MG63 (cell line): ENCODE data around the gene METTL23. TPM values are rescaled to one million over a fixed set of nuclear protein-coding genes. Genes with fewer than 3 reads are reported as not detected.
A peak's percentile ranks its signal among the peaks of the same experiment; 100 is the strongest.

ENCODE experiments used
- DNase-seq: peaks from one replicate; pipeline ENCODE4 v3.0.0-alpha.2; 2020
- H3K27me3 ChIP-seq: fragments of 250-450 bp; sonication (Bioruptor Pico); 2 replicates; pipeline ENCODE4 v1.5.1; 2020; ENCODE audit warnings: mild to moderate bottlenecking, moderate library complexity
- H3K36me3 ChIP-seq: fragments of 250-450 bp; sonication (Bioruptor Pico); 2 replicates; pipeline ENCODE4 v1.5.1; 2020; ENCODE audit warnings: mild to moderate bottlenecking, moderate library complexity
- H3K4me3 ChIP-seq: fragments of 250-450 bp; sonication (Bioruptor Pico); 2 replicates; pipeline ENCODE4 v1.5.1; 2020; ENCODE audit warnings: mild to moderate bottlenecking, moderate library complexity
- H3K9me3 ChIP-seq: fragments of 250-450 bp; sonication (Bioruptor Pico); 2 replicates; pipeline ENCODE4 v1.5.1; 2020; ENCODE audit warnings: mild to moderate bottlenecking, moderate library complexity
- total RNA-seq: library from RNA; depleted of rRNA; stranded (reverse); fragments of >200 nt; shearing (Covaris generic); gene quantifications from 2 replicates; pipeline ENCODE4 v1.2.3, GENCODE V29; 2014; ENCODE audit warnings: low replicate concordance; rRNA removed

Gene METTL23
- total RNA-seq = 44.4 and 44.9 TPM in 2 replicates

DNA sequence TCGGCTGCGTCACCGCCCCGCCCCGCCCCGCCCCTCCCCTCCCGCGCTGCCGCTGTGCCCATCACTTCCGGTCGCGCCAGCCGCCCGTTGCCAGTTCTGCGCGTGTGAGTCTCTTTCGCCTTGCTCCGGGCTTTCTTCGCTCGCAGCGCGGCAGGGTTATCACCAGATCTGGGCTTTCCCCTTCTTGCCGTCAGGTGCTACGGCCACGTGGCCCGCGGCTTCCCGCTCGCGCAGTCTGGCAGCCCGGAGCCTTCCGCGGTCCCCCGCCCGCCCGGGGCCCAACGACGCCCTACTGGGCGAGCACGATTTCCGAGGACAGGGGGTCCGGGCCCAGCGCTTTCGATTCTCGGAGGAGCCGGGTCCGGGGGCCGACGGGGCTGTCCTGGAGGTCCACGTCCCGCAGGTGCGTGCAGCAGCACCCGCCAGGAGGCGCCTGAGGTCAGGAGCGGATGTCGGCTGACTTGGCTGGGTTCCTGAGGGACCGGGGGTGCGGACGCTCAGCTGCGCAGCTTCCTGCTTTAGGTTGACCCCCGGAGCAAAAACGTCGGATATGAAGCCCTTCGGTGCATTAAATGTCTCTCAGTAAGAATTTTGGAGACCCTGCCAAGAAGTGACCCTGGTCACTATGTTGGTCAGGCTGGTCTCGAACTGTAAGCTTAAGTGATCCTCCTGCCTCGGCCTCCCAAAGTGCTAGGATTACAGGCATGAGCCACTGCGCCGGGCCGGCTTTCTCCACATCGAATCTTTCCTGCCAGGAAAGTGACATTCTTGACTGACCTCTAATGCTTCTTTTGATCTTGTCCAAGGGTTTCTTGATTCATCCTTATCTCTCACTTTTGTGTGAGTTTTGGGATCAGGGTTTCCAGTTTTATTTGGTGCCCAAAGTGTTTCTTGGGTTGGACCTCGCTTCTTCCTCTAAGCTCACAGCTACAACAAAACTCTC is at the start of gene METTL23:
TSS of gene METTL23 (plus strand) at position 64 of the 943 bp plus-strand sequence. CDS start 2,872 bp downstream, outside the sequence.
- H3K9me3 ChIP-seq = no peaks in the 10 kb centered on the region
- peaks cover 58% of the 10 kb centered on the region for H3K36me3 ChIP-seq
- no peaks in the 10 kb centered on the region for H3K27me3 ChIP-seq
- peak; percentile 89 for DNase-seq
- H3K4me3 ChIP-seq = peak within 1 kb of the TSS; percentile 99

GRCh38 chr17:76677406-76677805 is 49.2 kb upstream of the METTL23 start:
- H3K9me3 ChIP-seq = no peaks in the 10 kb centered on the region
- H3K36me3 ChIP-seq = peaks cover 10% of the 10 kb centered on the region
- no peaks in the 10 kb centered on the region for H3K27me3 ChIP-seq
- no peak for DNase-seq
- no peak overlapping the region for H3K4me3 ChIP-seq

GRCh38 chr17:76678330-76678729 is 48.3 kb upstream of the METTL23 start:
- H3K4me3 ChIP-seq = no peak overlapping the region

DNA sequence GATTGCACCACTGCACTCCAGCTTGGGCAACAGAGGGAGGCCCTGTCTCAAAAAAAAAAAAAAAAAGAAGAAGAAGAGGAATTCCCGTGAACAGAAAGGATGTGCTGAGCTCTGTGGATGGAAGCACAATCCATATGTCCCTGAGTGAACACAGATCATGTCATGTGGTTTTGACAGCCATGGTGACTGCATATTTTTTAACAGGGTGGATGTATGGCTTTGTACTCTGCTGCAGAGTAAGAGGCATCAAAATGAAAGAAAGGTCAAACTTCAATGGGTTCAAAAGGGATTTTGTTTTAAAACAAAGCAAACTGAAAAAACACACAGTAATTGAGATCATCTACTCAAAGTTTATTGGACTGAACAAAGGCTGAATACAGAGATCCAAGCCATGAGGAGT is 47.4 kb upstream of the METTL23 start:
- Histone ChIP-seq H3K4me3 (no peak overlapping the region), H3K9me3 (no peaks in the 10 kb centered on the region), H3K27me3 (no peaks in the 10 kb centered on the region), H3K36me3 (peaks cover 15% of the 10 kb centered on the region)
- no peak for DNase-seq

More at GRCh38 chr17:76678330-76678729, 48.3 kb upstream of the METTL23 start:
- H3K27me3 ChIP-seq = no peaks in the 10 kb centered on the region
- H3K9me3 ChIP-seq = no peaks in the 10 kb centered on the region
- DNase-seq = no peak
- peaks cover 12% of the 10 kb centered on the region for H3K36me3 ChIP-seq

- Histone ChIP-seq H3K27me3 (no peaks in the 10 kb centered on the region), H3K4me3 (no peak overlapping the region), H3K9me3 (no peaks in the 10 kb centered on the region), H3K36me3 (peaks cover 15% of the 10 kb centered on the region)
- peak; percentile 48 for DNase-seq
Measured at GRCh38 chr17:76681222-76682137, 45.2 kb upstream of the METTL23 start.

DNA sequence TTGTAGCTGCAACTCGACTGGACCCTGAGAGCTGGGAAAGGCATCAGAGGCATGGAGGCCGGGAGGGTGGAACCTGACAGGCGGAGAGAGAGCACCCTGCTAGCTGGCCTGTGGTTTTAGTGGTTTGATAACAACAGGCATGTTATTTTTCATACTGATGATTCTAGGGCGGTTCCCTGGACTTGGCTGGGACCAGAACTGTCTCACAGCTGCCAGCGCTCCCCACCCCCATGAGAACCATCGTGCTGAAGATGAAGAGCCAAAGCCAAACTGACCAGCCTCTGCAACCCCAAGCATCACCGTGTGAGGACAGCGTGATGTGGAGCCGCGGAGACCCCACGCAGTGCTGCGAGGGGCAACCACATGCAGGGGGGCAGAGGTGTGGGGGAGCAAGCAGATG is 44.3 kb upstream of the METTL23 start:
- Histone ChIP-seq H3K36me3 (peaks cover 15% of the 10 kb centered on the region), H3K27me3 (no peaks in the 10 kb centered on the region), H3K9me3 (no peaks in the 10 kb centered on the region), H3K4me3 (no peak overlapping the region)
- DNase-seq = no peak

- Histone ChIP-seq H3K4me3 (no peak overlapping the region), H3K9me3 (no peaks in the 10 kb centered on the region), H3K36me3 (peaks cover 15% of the 10 kb centered on the region), H3K27me3 (no peaks in the 10 kb centered on the region)
- no peak for DNase-seq
Measured at GRCh38 chr17:76683011-76683755, 43.5 kb upstream of the METTL23 start.

- Histone ChIP-seq H3K36me3 (peaks cover 15% of the 10 kb centered on the region), H3K9me3 (no peaks in the 10 kb centered on the region), H3K27me3 (no peaks in the 10 kb centered on the region), H3K4me3 (no peak overlapping the region)
- DNase-seq = no peak
Measured at GRCh38 chr17:76683921-76684745, 42.5 kb upstream of the METTL23 start.

DNA sequence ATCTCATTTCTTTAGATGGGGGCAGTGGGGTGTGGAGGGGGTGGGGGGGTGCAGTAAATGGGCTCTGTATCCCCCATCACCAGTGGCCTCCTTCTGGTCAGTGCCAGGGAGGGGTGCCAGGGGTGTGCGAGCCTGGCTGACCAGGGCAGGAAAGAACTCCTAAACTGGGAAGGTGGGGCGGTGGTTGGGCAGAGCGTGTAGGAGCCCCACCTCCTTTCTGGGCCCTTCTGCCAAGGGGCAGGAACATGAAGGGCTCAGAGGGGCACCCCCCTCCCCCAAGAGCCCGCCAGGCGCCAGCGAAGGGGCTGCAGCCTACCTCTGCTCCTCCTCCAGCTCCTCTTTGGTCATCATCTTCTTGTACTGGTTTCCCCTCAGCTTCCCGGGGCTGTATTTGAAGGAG is 41.9 kb upstream of the METTL23 start:
- Histone ChIP-seq H3K36me3 (peaks cover 15% of the 10 kb centered on the region), H3K27me3 (no peaks in the 10 kb centered on the region), H3K4me3 (no peak overlapping the region), H3K9me3 (no peaks in the 10 kb centered on the region)
- no peak for DNase-seq

- Histone ChIP-seq H3K36me3 (peaks cover 15% of the 10 kb centered on the region), H3K9me3 (no peaks in the 10 kb centered on the region), H3K27me3 (no peaks in the 10 kb centered on the region), H3K4me3 (no peak overlapping the region)
- no peak for DNase-seq
Measured at GRCh38 chr17:76685366-76685765, 41.3 kb upstream of the METTL23 start.

DNA sequence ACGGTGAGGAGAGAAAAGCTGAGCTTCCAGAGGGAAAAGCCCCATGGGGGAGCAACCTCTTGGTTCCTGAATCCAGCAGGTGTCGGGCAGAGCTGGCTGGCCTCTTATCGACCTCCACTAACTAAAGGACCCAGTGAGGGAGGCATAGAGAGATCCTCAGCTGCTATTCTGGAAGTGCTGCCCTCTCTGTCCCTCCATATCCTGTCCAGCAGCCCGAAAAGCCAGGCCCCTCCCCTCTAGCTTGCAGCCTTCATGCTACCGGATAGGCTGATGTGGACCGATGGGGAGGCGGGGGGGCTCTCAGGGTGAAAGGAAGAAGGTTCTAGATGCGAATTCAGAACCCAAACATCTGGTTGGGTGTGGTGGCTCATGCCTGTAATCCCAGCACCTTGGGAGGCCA is 40.8 kb upstream of the METTL23 start:
- H3K9me3 ChIP-seq = no peaks in the 10 kb centered on the region
- H3K4me3 ChIP-seq = no peak overlapping the region
- H3K27me3 ChIP-seq = no peaks in the 10 kb centered on the region
- H3K36me3 ChIP-seq = peaks cover 13% of the 10 kb centered on the region; the same call in 1 of the 2 replicates
- no peak for DNase-seq

DNA sequence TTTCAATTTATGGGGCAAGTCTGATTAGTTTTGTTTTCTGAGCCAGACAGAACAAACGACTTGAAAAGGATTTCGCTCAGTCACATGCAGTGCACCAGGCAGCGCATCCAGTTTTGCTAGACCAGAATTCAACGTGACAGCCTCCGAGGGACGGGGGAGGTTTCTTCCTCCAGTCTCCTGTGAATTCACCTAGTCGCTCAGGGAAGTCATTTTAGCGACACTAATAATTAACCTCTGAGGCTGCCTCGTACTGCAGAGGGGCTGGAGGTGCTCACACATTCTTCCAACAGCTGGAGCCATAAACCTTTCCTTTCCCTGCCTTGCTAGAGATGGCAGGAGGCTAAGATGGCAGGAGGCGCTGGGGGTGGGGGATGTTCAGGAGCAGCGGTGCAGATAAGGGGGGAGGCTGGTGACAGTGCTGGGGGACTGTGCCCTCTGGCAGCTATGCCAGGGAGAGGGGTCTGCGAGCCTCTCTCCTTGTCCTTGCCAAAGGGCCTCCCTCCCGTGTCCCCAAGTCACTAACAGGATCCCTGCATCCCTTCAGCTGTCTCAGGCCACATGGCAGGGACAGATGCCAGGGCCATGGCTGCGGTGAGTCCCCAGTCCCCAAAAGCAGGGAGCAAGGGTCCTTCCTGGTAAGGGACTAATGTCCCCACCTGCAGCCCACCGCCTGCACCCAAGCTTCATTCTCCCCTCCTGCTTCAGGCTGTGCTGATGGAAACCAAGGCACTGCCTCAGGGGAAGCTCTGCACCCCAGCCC is 39.9 kb upstream of the METTL23 start:
- H3K36me3 ChIP-seq = peaks cover 7% of the 10 kb centered on the region; the same call in 1 of the 2 replicates
- no peak overlapping the region for H3K4me3 ChIP-seq
- DNase-seq = no peak
- H3K9me3 ChIP-seq = no peaks in the 10 kb centered on the region
- H3K27me3 ChIP-seq = no peaks in the 10 kb centered on the region

GRCh38 chr17:76687298-76688164 is 39.1 kb upstream of the METTL23 start:
- no peaks in the 10 kb centered on the region for H3K9me3 ChIP-seq
- no peaks in the 10 kb centered on the region for H3K27me3 ChIP-seq
- no peak for DNase-seq
- peaks cover 5% of the 10 kb centered on the region; the same call in 1 of the 2 replicates for H3K36me3 ChIP-seq
- H3K4me3 ChIP-seq = no peak overlapping the region

DNA sequence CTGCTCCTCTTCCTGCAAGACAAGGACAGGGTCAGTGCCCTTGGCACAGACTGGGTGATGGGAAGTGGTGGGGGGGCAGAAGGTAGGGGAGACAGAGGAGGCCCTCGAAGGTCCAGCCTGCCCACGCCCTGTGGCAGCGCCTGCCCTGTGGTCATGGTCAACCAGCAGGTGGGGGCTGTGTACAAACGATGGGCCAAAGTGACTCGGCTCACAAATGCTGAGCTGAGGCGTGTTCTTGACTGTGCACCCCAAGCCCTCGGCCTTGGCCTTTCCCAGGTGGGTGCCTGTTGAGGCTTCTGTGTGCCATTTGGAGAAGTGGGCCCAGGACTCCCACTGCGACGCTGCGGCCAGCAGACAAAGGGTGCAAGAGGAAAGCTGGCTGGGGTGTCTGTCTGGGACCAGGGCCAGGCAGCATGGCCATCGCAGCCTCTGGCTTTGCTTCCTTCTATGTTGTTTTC is 38.4 kb upstream of the METTL23 start:
- H3K9me3 ChIP-seq = no peaks in the 10 kb centered on the region
- no peak overlapping the region for H3K4me3 ChIP-seq
- no peaks in the 10 kb centered on the region for H3K27me3 ChIP-seq
- peaks cover 3% of the 10 kb centered on the region; the same call in 1 of the 2 replicates for H3K36me3 ChIP-seq
- no peak for DNase-seq
